ENCODE data around the gene CCHCR1.

Gene CCHCR1

GRCh38 chr6:31130751-31131150 lies 26.9 kb downstream of the CCHCR1 start:
- DNase-seq (ENCODE audit: low read depth in 2 of 2): no peak

GRCh38 chr6:31129130-31129529 lies 28.5 kb downstream of the CCHCR1 start:
- DNase-seq (ENCODE audit: low read depth in 2 of 2): no peak

- peak; percentile 43 to 66 for DNase-seq (ENCODE audit: low read depth in 2 of 2)
Observed at GRCh38 chr6:31128093-31128676, 29.4 kb downstream of the CCHCR1 start.

GRCh38 chr6:31126396-31127175 lies 31.0 kb downstream of the CCHCR1 start:
- DNase-seq (ENCODE audit: low read depth in 2 of 2): no peak

GRCh38 chr6:31125586-31126363 lies 31.8 kb downstream of the CCHCR1 start:
- DNase-seq (ENCODE audit: low read depth in 2 of 2): no peak

- no peak for DNase-seq (ENCODE audit: low read depth in 2 of 2)
Observed at GRCh38 chr6:31125162-31125561, 32.4 kb downstream of the CCHCR1 start.

- DNase-seq (ENCODE audit: low read depth in 2 of 2): no peak
Observed at GRCh38 chr6:31122791-31123706, 34.6 kb downstream of the CCHCR1 start.

GRCh38 chr6:31121131-31121790 lies 36.3 kb downstream of the CCHCR1 start:
- no peak for DNase-seq (ENCODE audit: low read depth in 2 of 2)

- no peak for DNase-seq (ENCODE audit: low read depth in 2 of 2)
Observed at GRCh38 chr6:31120151-31120915, 37.3 kb downstream of the CCHCR1 start, which contains the start of gene CDSN. TSS of gene CDSN (minus strand) at chr6:31120446. CDS start at chr6:31120419, 27 bp downstream.

GRCh38 chr6:31118178-31118577 lies 39.4 kb downstream of the CCHCR1 start:
- no peak for DNase-seq (ENCODE audit: low read depth in 2 of 2)

GRCh38 chr6:31116661-31117385 lies 40.8 kb downstream of the CCHCR1 start:
- DNase-seq (ENCODE audit: low read depth in 2 of 2): no peak

GRCh38 chr6:31115941-31116560 lies 41.6 kb downstream of the CCHCR1 start:
- DNase-seq (ENCODE audit: low read depth in 2 of 2): no peak

- no peak for DNase-seq (ENCODE audit: low read depth in 2 of 2)
Observed at GRCh38 chr6:31114970-31115849, 42.4 kb downstream of the CCHCR1 start.

- DNase-seq (ENCODE audit: low read depth in 2 of 2): no peak
Observed at GRCh38 chr6:31114541-31114878, 43.1 kb downstream of the CCHCR1 start, which contains the start of gene PSORS1C1. TSS of gene PSORS1C1 (plus strand) at chr6:31114800. CDS start at chr6:31129633, 14,833 bp downstream.

- no peak for DNase-seq (ENCODE audit: low read depth in 2 of 2)
Observed at GRCh38 chr6:31113861-31114540, 43.6 kb downstream of the CCHCR1 start.

- no peak for DNase-seq (ENCODE audit: low read depth in 2 of 2)
Observed at GRCh38 chr6:31112478-31112877, 45.1 kb downstream of the CCHCR1 start, which contains the start of gene C6orf15. TSS of gene C6orf15 (minus strand) at chr6:31112575. CDS start at chr6:31112555, 20 bp downstream.

GRCh38 chr6:31111712-31112111 lies 45.9 kb downstream of the CCHCR1 start:
- DNase-seq (ENCODE audit: low read depth in 2 of 2): no peak
